Neuronal stem cell (in vitro differentiated cells): ENCODE measurements around the gene TMCC1.

ENCODE experiments used
- DNase-seq: peaks from one replicate; pipeline ENCODE4 v3.0.0-alpha.2; 2013; ENCODE audit warnings: low spot score
- H2AFZ ChIP-seq: one replicate; pipeline ENCODE4 v1.6.1; 2013; ENCODE audit warnings: mild to moderate bottlenecking, low read length, inconsistent platforms
- H2AK5ac ChIP-seq: 2 replicates; pipeline ENCODE4 v1.6.1; 2013; ENCODE audit warnings: low read depth, mild to moderate bottlenecking, inconsistent platforms, low read length, moderate library complexity, mixed read lengths
- H2BK120ac ChIP-seq: 2 replicates; pipeline ENCODE4 v1.6.1; 2013; ENCODE audit warnings: low read depth, mild to moderate bottlenecking, inconsistent platforms, low read length, moderate library complexity, mixed read lengths
- H2BK12ac ChIP-seq: one replicate; pipeline ENCODE4 v1.6.1; 2013; ENCODE audit warnings: low read length, inconsistent platforms
- H2BK15ac ChIP-seq: 2 replicates; pipeline ENCODE4 v1.6.1; 2013; ENCODE audit warnings: mild to moderate bottlenecking, low read length, inconsistent platforms, mixed read lengths
- H2BK5ac ChIP-seq: one replicate; pipeline ENCODE4 v1.6.1; 2013; ENCODE audit warnings: inconsistent platforms, mild to moderate bottlenecking, low read length, moderate library complexity
- H3K14ac ChIP-seq: one replicate; pipeline ENCODE4 v1.6.1; 2013; ENCODE audit warnings: low read length, inconsistent platforms
- H3K18ac ChIP-seq: 2 replicates; pipeline ENCODE4 v1.6.1; 2013; ENCODE audit warnings: low read length, inconsistent platforms
- H3K23ac ChIP-seq: 2 replicates; pipeline ENCODE4 v1.6.1; 2013; ENCODE audit warnings: low read depth, mild to moderate bottlenecking, mixed read lengths, low read length, inconsistent platforms; ENCODE audit not compliant: poor library complexity
- H3K27ac ChIP-seq: replicated peaks from 3 replicates; pipeline ENCODE4 v1.5.1; 2013; ENCODE audit warnings: low read length, inconsistent platforms
- H3K27me3 ChIP-seq, 3 experiments: 2 replicates each; pipeline ENCODE4 v1.6.1; 2013; ENCODE audit warnings: low read length in 3 of 3, mild to moderate bottlenecking in 2 of 3, inconsistent platforms in 1 of 3, low read depth in 1 of 3, mixed read lengths in 1 of 3, moderate library complexity in 1 of 3; ENCODE audit not compliant: control insufficient read depth in 3 of 3, insufficient read depth in 3 of 3
- H3K36me3 ChIP-seq, 2 donors: replicated peaks in 1 of 2; 2 replicates each; pipeline ENCODE4 v1.6.1; 2013; ENCODE audit warnings: low read length in 2 of 2; ENCODE audit not compliant: control insufficient read depth in 2 of 2, insufficient read depth in 2 of 2
- H3K4ac ChIP-seq: 2 replicates; pipeline ENCODE4 v1.6.1; 2013; ENCODE audit warnings: inconsistent platforms, mild to moderate bottlenecking, low read length, moderate library complexity
- H3K4me1 ChIP-seq, 2 donors: 1 replicate in 1 of 2; 2 replicates in 1 of 2; pipeline ENCODE4 v1.6.1; 2013; ENCODE audit warnings: low read length in 2 of 2, low read depth in 1 of 2; ENCODE audit not compliant: control insufficient read depth in 2 of 2, insufficient read depth in 1 of 2
- H3K4me2 ChIP-seq: one replicate; pipeline ENCODE4 v1.6.1; 2013; ENCODE audit warnings: mild to moderate bottlenecking, low read length, inconsistent platforms; ENCODE audit not compliant: insufficient read depth, poor library complexity, severe bottlenecking
- H3K4me3 ChIP-seq, 2 donors: 2 replicates each; pipeline ENCODE4 v1.5.1; 2013; ENCODE audit warnings: low read length in 2 of 2, mild to moderate bottlenecking in 2 of 2, inconsistent platforms in 1 of 2, moderate library complexity in 1 of 2
- H3K79me1 ChIP-seq: one replicate; pipeline ENCODE4 v1.6.1; 2013; ENCODE audit warnings: low read depth, mild to moderate bottlenecking, inconsistent platforms, low read length, moderate library complexity
- H3K9ac ChIP-seq: one replicate; pipeline ENCODE4 v1.6.1; 2013; ENCODE audit warnings: mild to moderate bottlenecking, low read depth, low read length, inconsistent platforms; ENCODE audit not compliant: poor library complexity
- H3K9me3 ChIP-seq, 2 donors: replicated peaks in 1 of 2; 2 replicates each; pipeline versions ENCODE3 to v1.6.1; 2013; ENCODE audit warnings: low read length in 2 of 2, mild to moderate bottlenecking in 2 of 2, inconsistent platforms in 1 of 2, low read depth in 1 of 2, mixed read lengths in 1 of 2, moderate library complexity in 1 of 2; ENCODE audit not compliant: control insufficient read depth in 2 of 2, insufficient read depth in 1 of 2
- H4K8ac ChIP-seq: one replicate; pipeline ENCODE4 v1.6.1; 2013; ENCODE audit warnings: low read depth, mild to moderate bottlenecking, inconsistent platforms, low read length, moderate library complexity
- H4K91ac ChIP-seq: one replicate; pipeline ENCODE4 v1.6.1; 2013; ENCODE audit warnings: low read length, low read depth, mild to moderate bottlenecking, inconsistent platforms; ENCODE audit not compliant: poor library complexity
- WGBS, 2 donors: extraction: QIAGEN DNeasy Blood & Tissue Kit; methylation state at CpG; one replicate each; pipeline ENCODE4 v1.1.7; 2013; ENCODE audit warnings: missing lambda C conversion rate in 2 of 2, mixed read lengths in 1 of 2; ENCODE audit not compliant: insufficient read length in 2 of 2, insufficient replicate concordance in 1 of 2; ENCODE audit errors: extremely low coverage in 2 of 2; 5-methylcytosine and 5-hydroxymethylcytosine counted together

TMCC1 gene

GRCh38 chr3:129657261-129658046 lies 236.1 kb downstream of the TMCC1 start:
- no peak overlapping the region for H2AK5ac ChIP-seq
- no peak overlapping the region for H2BK12ac ChIP-seq
- no peak overlapping the region for H3K27ac ChIP-seq
- peaks cover 3 to 15% of the 10 kb centered on the region in 2 donors for H3K4me1 ChIP-seq
- H3K36me3 ChIP-seq: peaks cover 2 to 40% of the 10 kb centered on the region in 2 donors
- H2BK15ac ChIP-seq: no peak overlapping the region
- H3K27me3 ChIP-seq: no peaks in the 10 kb centered on the region
- no CpG with 5 or more reads among the region's 2 CpGs for WGBS, 2 donors
- no peak overlapping the region for H3K18ac ChIP-seq
- H3K9ac ChIP-seq: no peak overlapping the region
- no peak overlapping the region for H2BK5ac ChIP-seq
- no peak overlapping the region for H2BK120ac ChIP-seq
- no peak overlapping the region for H3K23ac ChIP-seq
- no peak overlapping the region for H4K91ac ChIP-seq
- no peak for DNase-seq
- no peak overlapping the region for H2AFZ ChIP-seq
- no peak overlapping the region for H4K8ac ChIP-seq
- H3K4me2 ChIP-seq: no peak overlapping the region
- H3K14ac ChIP-seq: no peak overlapping the region
- no peak overlapping the region for H3K4ac ChIP-seq
- no peak overlapping the region for H3K4me3 ChIP-seq
- no peaks in the 10 kb centered on the region for H3K9me3 ChIP-seq
- H3K79me1 ChIP-seq: no peaks in the 10 kb centered on the region

GRCh38 chr3:129656659-129657247 lies 236.8 kb downstream of the TMCC1 start:
- Histone ChIP-seq H3K4ac (no peak overlapping the region), H2BK15ac (no peak overlapping the region), H3K9me3 (no peaks in the 10 kb centered on the region), H3K27ac (no peak overlapping the region), H3K36me3 (peaks cover 2 to 45% of the 10 kb centered on the region in 2 donors), H3K23ac (no peak overlapping the region), H2BK120ac (no peak overlapping the region), H3K4me3 (no peak overlapping the region), H3K4me1 (peaks cover 3 to 19% of the 10 kb centered on the region in 2 donors), H3K14ac (no peak overlapping the region), H4K91ac (no peak overlapping the region), H2BK5ac (no peak overlapping the region), H2AK5ac (no peak overlapping the region), H3K27me3 (no peaks in the 10 kb centered on the region), H3K18ac (no peak overlapping the region), H3K4me2 (no peak overlapping the region), H2BK12ac (no peak overlapping the region), H3K79me1 (no peaks in the 10 kb centered on the region), H4K8ac (no peak overlapping the region), H3K9ac (no peak overlapping the region), H2AFZ (no peak overlapping the region)
- DNase-seq: no peak
- WGBS, 2 donors: no CpG with 5 or more reads among the region's 5 CpGs

- no peaks in the 10 kb centered on the region for H3K27me3 ChIP-seq
- H3K23ac ChIP-seq: no peak overlapping the region
- H3K18ac ChIP-seq: no peak overlapping the region
- H4K91ac ChIP-seq: no peak overlapping the region
- H2BK12ac ChIP-seq: no peak overlapping the region
- no peak for DNase-seq
- no peaks in the 10 kb centered on the region for H3K79me1 ChIP-seq
- no CpG with 5 or more reads among the region's 4 CpGs for WGBS, 2 donors
- H3K9ac ChIP-seq: no peak overlapping the region
- no peak overlapping the region for H4K8ac ChIP-seq
- H2AFZ ChIP-seq: no peak overlapping the region
- H3K9me3 ChIP-seq: no peaks in the 10 kb centered on the region
- no peak overlapping the region for H3K4ac ChIP-seq
- H3K4me3 ChIP-seq: no peak overlapping the region
- H2AK5ac ChIP-seq: no peak overlapping the region
- peaks cover 6 to 23% of the 10 kb centered on the region in 2 donors for H3K4me1 ChIP-seq
- H2BK120ac ChIP-seq: no peak overlapping the region
- H2BK15ac ChIP-seq: no peak overlapping the region
- H2BK5ac ChIP-seq: no peak overlapping the region
- no peak overlapping the region for H3K4me2 ChIP-seq
- H3K14ac ChIP-seq: no peak overlapping the region
- peaks cover 2 to 56% of the 10 kb centered on the region in 2 donors for H3K36me3 ChIP-seq
- H3K27ac ChIP-seq: no peak overlapping the region
Observed at GRCh38 chr3:129655291-129655700, 238.2 kb downstream of the TMCC1 start.

GRCh38 chr3:129654131-129654530 lies 239.4 kb downstream of the TMCC1 start:
- Histone ChIP-seq H3K4me1 (peaks cover 8 to 23% of the 10 kb centered on the region in 2 donors), H2AFZ (no peak overlapping the region), H3K9me3 (no peaks in the 10 kb centered on the region), H3K14ac (no peak overlapping the region), H2BK120ac (no peak overlapping the region), H2BK5ac (no peak overlapping the region), H2BK15ac (no peak overlapping the region), H3K27ac (no peak overlapping the region), H3K79me1 (no peaks in the 10 kb centered on the region), H3K4ac (no peak overlapping the region), H3K27me3 (no peaks in the 10 kb centered on the region), H3K36me3 (peaks cover 2 to 56% of the 10 kb centered on the region in 2 donors), H4K91ac (no peak overlapping the region), H2AK5ac (no peak overlapping the region), H2BK12ac (no peak overlapping the region), H3K4me2 (no peak overlapping the region), H3K18ac (no peak overlapping the region), H3K4me3 (no peak overlapping the region), H4K8ac (no peak overlapping the region), H3K23ac (no peak overlapping the region), H3K9ac (no peak overlapping the region)
- no peak for DNase-seq
- no CpG with 5 or more reads among the region's 1 CpG for WGBS, 2 donors
